Measurements from ENCODE around the gene OXT.
"Not testable (repeated sequence)": the region's sequence is repeated elsewhere in the genome, so short reads cannot be mapped to it uniquely, and the experiment has no call there.

DNA sequence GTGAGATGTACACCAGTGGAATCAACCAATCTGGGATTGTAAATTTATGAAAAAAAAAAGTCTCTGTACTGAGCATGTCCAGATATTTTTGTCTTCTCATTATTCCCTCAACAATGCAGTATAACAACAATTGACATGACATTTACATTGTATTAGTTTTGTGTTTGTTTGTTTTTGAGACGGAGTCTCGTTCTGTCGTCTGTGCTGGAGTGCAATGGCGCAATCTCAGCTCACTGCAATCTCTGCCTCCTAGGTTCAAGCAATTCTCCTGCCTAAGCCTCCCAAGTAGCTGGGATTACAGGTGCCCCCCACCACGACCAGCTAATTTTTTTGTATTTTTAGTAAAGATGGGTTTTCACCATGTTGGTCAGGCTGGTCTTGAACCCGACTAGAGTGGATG, 3.9 kb downstream of the OXT start:
- TF ChIP-seq POLR2AphosphoS5 (IDR thresholded peaks at IDR 0.05; ENCODE audit: borderline replicate concordance, low read depth, low read length); EZH2 (IDR thresholded peaks at IDR 0.05): not testable (repeated sequence)

All from SK-N-MC (cell line).